Mucosa of descending colon (tissue), 3 donors: Measurements from ENCODE around the gene APIP. TPM values are rescaled to one million over a fixed set of nuclear protein-coding genes. Genes with fewer than 3 reads are reported as not detected.

ENCODE experiments used
- ATAC-seq: fragments of 200-7000 bp; cut with Tn5 transposase; one replicate; pipeline ENCODE4 v1.9.1; 2020; ENCODE audit warnings: mild to moderate bottlenecking, moderate library complexity
- DNase-seq, 3 donors: peaks; one replicate each; pipeline ENCODE4 v3.0.0-alpha.2; 2020
- H3K36me3 ChIP-seq: fragments of 200-600 bp; one replicate; pipeline ENCODE4 v1.8.0; 2021; ENCODE audit warnings: low read depth, mild to moderate bottlenecking
- H3K4me1 ChIP-seq: fragments of 200-600 bp; one replicate; pipeline ENCODE4 v1.8.0; 2021; ENCODE audit warnings: low read depth, mild to moderate bottlenecking
- H3K4me3 ChIP-seq: fragments of 200-600 bp; one replicate; pipeline ENCODE4 v1.8.0; 2021; ENCODE audit warnings: mild to moderate bottlenecking
- H3K9me3 ChIP-seq: fragments of 200-600 bp; one replicate; pipeline ENCODE4 v1.8.0; 2021; ENCODE audit warnings: mild to moderate bottlenecking
- CTCF ChIP-seq: fragments of 200-600 bp; IDR thresholded peaks from one replicate; pipeline ENCODE4 v1.8.0; 2022; ENCODE audit warnings: antibody characterized with exemption, mild to moderate bottlenecking
- intact Hi-C, 2 donors: fragments of 100-400 bp; cut with DNase I in 1 of 2; cut with micrococcal nuclease in 1 of 2; formaldehyde crosslinking; loops; one replicate each; pipeline versions ENCODE4 v1.11.0 to v1.11.1; 2022; cut with DNase I, micrococcal nuclease
- total RNA-seq, 3 donors: library from RNA; stranded (reverse); fragmentation: NEBNext Ultra II Directional in 2 of 3; extraction: Animal tissue kit (Norgen Biotek cat#: 25700) in 2 of 3; gene quantifications; one replicate each; pipeline versions ENCODE4 v1.2.1 to v1.2.4, GENCODE V29; 2021 to 2023
- donor health status: DM: no; HTN: no; CAD: no; lungs with moderate emphysema.
- donor health status: DM: no; HTN: no; CAD: no.
- donor health status: DM: no; HTN: yes; CAD: no.

Gene APIP
- total RNA-seq, 3 donors from 2014 or later: 22.7 to 59.4 (median 44.9) TPM

GRCh38 chr11:34844463-34845112 lies 71.6 kb downstream of the APIP start:
- intact Hi-C loops: no loop called here
- Histone ChIP-seq H3K4me3 (no peak overlapping the region), H3K9me3 (no peaks in the 10 kb centered on the region), H3K36me3 (no peaks in the 10 kb centered on the region), H3K4me1 (peaks cover 5% of the 10 kb centered on the region)
- ATAC-seq (peak; percentile 59), DNase-seq (no peak)
- TF ChIP-seq CTCF: no peak

- H3K9me3 ChIP-seq: no peaks in the 10 kb centered on the region
- intact Hi-C loops: no loop called here
These were observed 72.9 kb downstream of the APIP start for GRCh38 chr11:34843271-34843670.

GRCh38 chr11:34840736-34841386 lies 75.3 kb downstream of the APIP start:
- H3K9me3 ChIP-seq: no peaks in the 10 kb centered on the region
- H3K4me1 ChIP-seq: peaks cover 3% of the 10 kb centered on the region
- H3K36me3 ChIP-seq: no peaks in the 10 kb centered on the region
- no peak for TF ChIP-seq CTCF
- DNase-seq (peak in 1 of 3 donors; percentile 68), ATAC-seq (peak; percentile 97)
- H3K4me3 ChIP-seq: no peak overlapping the region
- intact Hi-C loops: no loop called here

More at GRCh38 chr11:34843271-34843670, 72.9 kb downstream of the APIP start:
- TF ChIP-seq CTCF: no peak
- DNase-seq (no peak), ATAC-seq (no peak)
- no peak overlapping the region for H3K4me3 ChIP-seq
- H3K36me3 ChIP-seq: no peaks in the 10 kb centered on the region
- peaks cover 3% of the 10 kb centered on the region for H3K4me1 ChIP-seq

- intact Hi-C loops: no loop called here
- no peaks in the 10 kb centered on the region for H3K9me3 ChIP-seq
- no peaks in the 10 kb centered on the region for H3K36me3 ChIP-seq
- no peak overlapping the region for H3K4me3 ChIP-seq
- DNase-seq (no peak), ATAC-seq (no peak)
- TF ChIP-seq CTCF: no peak
- peaks cover 3% of the 10 kb centered on the region for H3K4me1 ChIP-seq
These were observed 76.2 kb downstream of the APIP start for GRCh38 chr11:34839969-34840368.

- no peak for TF ChIP-seq CTCF
- H3K4me1 ChIP-seq: peaks cover 3% of the 10 kb centered on the region
- H3K36me3 ChIP-seq: no peaks in the 10 kb centered on the region
- DNase-seq: no peak
- no peaks in the 10 kb centered on the region for H3K9me3 ChIP-seq
- H3K4me3 ChIP-seq: no peak overlapping the region
- intact Hi-C loops: no loop called here
- ATAC-seq: peak; percentile 27
These were observed 79.0 kb downstream of the APIP start for GRCh38 chr11:34836958-34837856.
